HG03565 (cell line): ENCODE results near the gene PRELID1.
"Not testable (repeated sequence)": the region's sequence is repeated elsewhere in the genome, so short reads cannot be mapped to it uniquely, and the experiment has no call there.

ENCODE experiments used
- ATAC-seq: cut with Tn5 transposase; IDR thresholded peaks from one replicate; pipeline ENCODE4 v1.9.1; 2021; ENCODE audit warnings: mild to moderate bottlenecking, moderate library complexity; ENCODE audit not compliant: unreplicated experiment

The PRELID1 gene

GRCh38 chr5:177303121-177303924, at the start of gene PRELID1, which contains the start of gene RAB24:
PRELID1 (plus strand) TSS chr5:177303799; CDS start chr5:177303986, 187 bp downstream.
RAB24 (minus strand) TSS chr5:177303719; CDS start chr5:177303288, 431 bp downstream.
- peak; percentile 33 for ATAC-seq

GRCh38 chr5:177256296-177256695, 47.3 kb upstream of the PRELID1 start:
- ATAC-seq, result no peak

- not testable (repeated sequence) for ATAC-seq
Measured at GRCh38 chr5:177258711-177259110, 44.9 kb upstream of the PRELID1 start.

- ATAC-seq, result no peak
Measured at GRCh38 chr5:177260961-177261360, 42.6 kb upstream of the PRELID1 start.

- ATAC-seq, result no peak
Measured at GRCh38 chr5:177261510-177261909, 42.1 kb upstream of the PRELID1 start.

GRCh38 chr5:177264178-177264577, 39.4 kb upstream of the PRELID1 start:
- ATAC-seq, result no peak

- ATAC-seq, result no peak
Measured at GRCh38 chr5:177265395-177265794, 38.2 kb upstream of the PRELID1 start.

- no peak for ATAC-seq
Measured at GRCh38 chr5:177269232-177269895, 34.2 kb upstream of the PRELID1 start.

GRCh38 chr5:177269976-177270375, 33.6 kb upstream of the PRELID1 start:
- no peak for ATAC-seq

- no peak for ATAC-seq
Measured at GRCh38 chr5:177270653-177271052, 32.9 kb upstream of the PRELID1 start.

GRCh38 chr5:177271113-177271512, 32.5 kb upstream of the PRELID1 start:
- no peak for ATAC-seq

- ATAC-seq, result no peak
Measured at GRCh38 chr5:177275883-177276282, 27.7 kb upstream of the PRELID1 start.

- no peak for ATAC-seq
Measured at GRCh38 chr5:177276886-177277285, 26.7 kb upstream of the PRELID1 start.

GRCh38 chr5:177288191-177288590, 15.4 kb upstream of the PRELID1 start:
- ATAC-seq, result no peak

GRCh38 chr5:177290816-177291596, 12.6 kb upstream of the PRELID1 start:
- no peak for ATAC-seq

GRCh38 chr5:177291735-177292134, 11.9 kb upstream of the PRELID1 start:
- ATAC-seq, result no peak

- no peak for ATAC-seq
Measured at GRCh38 chr5:177293819-177294581, 9.6 kb upstream of the PRELID1 start.

GRCh38 chr5:177294632-177295031, 9.0 kb upstream of the PRELID1 start:
- ATAC-seq, result no peak

- no peak for ATAC-seq
Measured at GRCh38 chr5:177295924-177296323, 7.7 kb upstream of the PRELID1 start.

- no peak for ATAC-seq
Measured at GRCh38 chr5:177296581-177296980, 7.0 kb upstream of the PRELID1 start.

- no peak for ATAC-seq
Measured at GRCh38 chr5:177297922-177298321, 5.7 kb upstream of the PRELID1 start.
